ENCODE measurements around the gene PRKD2.

The PRKD2 gene

DNA sequence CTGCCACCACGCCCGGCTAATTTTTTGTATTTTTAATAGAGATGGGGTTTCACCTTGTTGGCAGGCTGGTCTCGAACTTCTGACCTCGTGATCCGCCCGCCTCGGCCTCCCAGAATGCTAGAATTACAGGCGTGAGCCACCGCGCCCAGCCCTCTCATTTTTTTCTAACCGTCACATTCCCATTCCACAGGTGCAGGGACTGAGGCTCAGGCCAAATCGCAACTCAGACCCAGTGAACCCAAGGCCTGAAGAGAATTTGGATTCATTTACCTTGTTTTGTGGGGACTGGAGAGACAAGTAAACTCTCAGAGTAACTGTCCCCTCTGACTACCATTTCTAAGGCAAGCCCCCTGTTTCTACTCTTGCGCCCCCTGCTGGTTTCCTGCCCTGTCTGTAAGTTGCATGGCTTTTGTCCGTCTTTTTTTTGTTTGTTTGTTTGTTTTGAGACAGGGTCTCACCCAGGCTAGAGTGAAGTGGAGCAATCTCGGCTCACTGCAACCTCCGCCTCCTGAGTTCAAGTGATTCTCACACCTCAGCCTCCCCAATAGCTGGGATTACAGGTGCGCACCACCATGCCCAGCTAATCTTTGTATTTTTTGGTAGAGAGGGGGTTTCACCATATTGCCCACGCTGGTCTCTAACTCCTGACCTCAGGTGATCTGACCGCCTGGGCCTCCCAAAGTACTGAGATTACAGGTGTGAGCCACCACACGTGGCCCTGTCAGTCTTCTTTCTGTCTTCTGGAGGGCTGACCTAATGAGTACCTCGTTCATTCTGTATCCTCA lies 31.6 kb upstream of the PRKD2 start:
- WGBS (ENCODE audit: insufficient coverage): 100% methylated on average over 8 of the region's 21 CpGs
- ChIA-PET CTCF (interaction anchor here (0.6 to 12.3 kb wide), 10 partner anchors 9 to 102 kb away, joined by 3 to 189 read pairs (median 4); partner anchors contain the start of gene AP2S1), POLR2A (no interaction called here)
- H3K27me3 ChIP-seq (replicated peaks in 2 of 5; ENCODE audit: control insufficient read depth in 4 of 5, insufficient read depth in 5 of 5, low read length in 4 of 5): no peaks in the 10 kb centered on the region
- H3K9me3 ChIP-seq (ENCODE audit: control extremely low read depth in 1 of 5, control insufficient read depth in 4 of 5, insufficient read depth in 2 of 5, low read depth in 1 of 5, low read length in 4 of 5): no peaks in the 10 kb centered on the region
- peak; percentile 73 to 87 (median 82) for DNase-seq
- H3K36me3 ChIP-seq (ENCODE audit: control insufficient read depth in 4 of 4, insufficient read depth in 4 of 4, low read length in 3 of 4): peaks cover 0 to 6% (median 5%) of the 10 kb centered on the region in 4 experiments
- peaks cover 0 to 22% (median 16%) of the 10 kb centered on the region in 4 experiments for H3K4me1 ChIP-seq (ENCODE audit: control extremely low read depth in 1 of 4, control insufficient read depth in 4 of 4, insufficient read depth in 4 of 4, low read length in 3 of 4)
- H3K4me3 ChIP-seq (ENCODE audit: control insufficient read depth in 1 of 7, extremely low read depth in 1 of 7, insufficient read depth in 4 of 7, low read depth in 2 of 7, low read length in 6 of 7): no peak overlapping the region
- no peak overlapping the region for H3K27ac ChIP-seq (ENCODE audit: insufficient read depth in 1 of 2, low read depth in 1 of 2, low read length in 2 of 2, poor library complexity in 1 of 2, severe bottlenecking in 2 of 2)

DNA sequence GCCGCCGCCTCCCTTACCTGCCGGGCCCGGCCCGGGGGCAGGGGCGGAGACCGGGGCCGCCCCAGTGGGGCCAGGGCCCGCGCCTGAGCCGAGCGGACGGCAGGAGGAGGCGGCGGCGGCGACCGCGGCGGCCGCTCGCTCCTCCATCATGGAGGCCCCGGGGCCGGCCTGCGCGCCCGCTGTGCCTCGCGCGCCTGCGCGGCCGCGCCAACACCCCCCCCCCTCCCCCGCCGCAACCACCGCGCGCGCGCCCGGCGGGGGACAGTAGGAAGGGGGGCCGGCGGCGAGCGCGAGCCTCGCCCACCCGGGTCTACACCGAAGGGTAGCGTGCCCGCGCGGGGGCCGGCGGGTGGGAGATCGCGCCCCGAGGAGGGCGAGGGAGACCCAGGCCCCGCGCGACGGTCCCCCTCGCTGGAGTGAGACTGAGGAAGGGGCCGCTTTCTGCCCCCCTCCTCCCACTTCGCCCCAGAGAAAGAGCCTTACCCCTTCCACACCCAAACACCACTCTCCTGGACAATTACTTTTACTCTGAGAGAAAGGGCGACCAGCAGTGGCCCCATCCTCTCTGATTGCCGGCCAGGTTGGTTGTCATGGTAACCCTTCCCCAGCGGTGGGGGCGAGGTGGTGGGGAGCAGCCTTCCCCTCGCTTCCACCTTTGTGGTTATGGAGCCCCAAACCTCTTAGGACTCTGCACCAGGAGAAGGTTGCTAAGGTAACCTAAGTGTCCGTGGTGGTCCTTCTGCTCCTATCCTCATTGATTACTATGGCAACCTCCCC lies 29.6 kb upstream of the PRKD2 start, which contains the start of gene STRN4:
TSS of gene STRN4 (minus strand) at position 170 of the 777 bp plus-strand sequence. CDS start at position 150, 20 bp downstream.
- CTCF ChIA-PET: interaction anchor here (1.0 to 12.3 kb wide), 2 partner anchors 58 to 93 kb away, joined by 5 to 189 read pairs; no protein-coding TSS in a partner anchor
- peak within 1 kb of the TSS; percentile 54 to 89 for H3K27ac ChIP-seq (ENCODE audit: insufficient read depth in 1 of 2, low read depth in 1 of 2, low read length in 2 of 2, poor library complexity in 1 of 2, severe bottlenecking in 2 of 2)
- H3K4me3 ChIP-seq (ENCODE audit: control insufficient read depth in 1 of 7, extremely low read depth in 1 of 7, insufficient read depth in 4 of 7, low read depth in 2 of 7, low read length in 6 of 7): peak within 1 kb of the TSS; percentile 58 to 93 (median 89)
- peaks cover 0 to 6% (median 2%) of the 10 kb centered on the region in 4 experiments for H3K36me3 ChIP-seq (ENCODE audit: control insufficient read depth in 4 of 4, insufficient read depth in 4 of 4, low read length in 3 of 4)
- POLR2A ChIA-PET: interaction anchor here (1.2 kb wide), 1 partner anchor 16 kb away, joined by 4 read pairs; no protein-coding TSS in a partner anchor
- 0% methylated on average over 23 of the region's 74 CpGs for WGBS (ENCODE audit: insufficient coverage)
- peak; percentile 50 to 73 (median 62) for DNase-seq
- H3K27me3 ChIP-seq (replicated peaks in 2 of 5; ENCODE audit: control insufficient read depth in 4 of 5, insufficient read depth in 5 of 5, low read length in 4 of 5): no peaks in the 10 kb centered on the region
- no peaks in the 10 kb centered on the region for H3K9me3 ChIP-seq (ENCODE audit: control extremely low read depth in 1 of 5, control insufficient read depth in 4 of 5, insufficient read depth in 2 of 5, low read depth in 1 of 5, low read length in 4 of 5)
- peaks cover 0 to 26% (median 18%) of the 10 kb centered on the region in 4 experiments for H3K4me1 ChIP-seq (ENCODE audit: control extremely low read depth in 1 of 4, control insufficient read depth in 4 of 4, insufficient read depth in 4 of 4, low read length in 3 of 4)

- POLR2A ChIA-PET: interaction anchor here (1.2 kb wide), 1 partner anchor 16 kb away, joined by 4 read pairs; no protein-coding TSS in a partner anchor
- CTCF ChIA-PET: interaction anchor here (0.8 to 1.4 kb wide), 2 partner anchors 8 to 11 kb away, joined by 3 read pairs; no protein-coding TSS in a partner anchor
- DNase-seq: no peak
These were observed 28.8 kb upstream of the PRKD2 start, which contains the start of gene FKRP for GRCh38 chr19:46745521-46746280. Gene FKRP, plus strand, starts transcription at chr19:46746057. Its CDS starts 9,394 bp downstream, at chr19:46755451.

GRCh38 chr19:46745030-46745429 lies 28.1 kb upstream of the PRKD2 start:
- 38% methylated on average over 8 of the region's 8 CpGs for WGBS (ENCODE audit: insufficient coverage)
- H3K4me1 ChIP-seq (ENCODE audit: control extremely low read depth in 1 of 4, control insufficient read depth in 4 of 4, insufficient read depth in 4 of 4, low read length in 3 of 4): peaks cover 0 to 26% (median 17%) of the 10 kb centered on the region in 4 experiments
- H3K36me3 ChIP-seq (ENCODE audit: control insufficient read depth in 4 of 4, insufficient read depth in 4 of 4, low read length in 3 of 4): peaks cover 0 to 13% (median 5%) of the 10 kb centered on the region in 4 experiments
- DNase-seq: no peak
- POLR2A ChIA-PET: interaction anchor here (1.2 kb wide), 1 partner anchor 15 kb away, joined by 4 read pairs; no protein-coding TSS in a partner anchor
- H3K4me3 ChIP-seq (ENCODE audit: control insufficient read depth in 1 of 7, extremely low read depth in 1 of 7, insufficient read depth in 4 of 7, low read depth in 2 of 7, low read length in 6 of 7): peak overlapping the region; percentile 58 to 93 (median 89)
- H3K27ac ChIP-seq (ENCODE audit: insufficient read depth in 1 of 2, low read depth in 1 of 2, low read length in 2 of 2, poor library complexity in 1 of 2, severe bottlenecking in 2 of 2): peak overlapping the region in 1 of 2 experiments; percentile 89
- no peaks in the 10 kb centered on the region for H3K27me3 ChIP-seq (replicated peaks in 2 of 5; ENCODE audit: control insufficient read depth in 4 of 5, insufficient read depth in 5 of 5, low read length in 4 of 5)
- no peaks in the 10 kb centered on the region for H3K9me3 ChIP-seq (ENCODE audit: control extremely low read depth in 1 of 5, control insufficient read depth in 4 of 5, insufficient read depth in 2 of 5, low read depth in 1 of 5, low read length in 4 of 5)
- CTCF ChIA-PET: interaction anchor here (0.8 to 1.4 kb wide), 4 partner anchors 9 to 96 kb away, joined by 3 to 10 read pairs (median 3); no protein-coding TSS in a partner anchor

More at GRCh38 chr19:46745521-46746280, 28.8 kb upstream of the PRKD2 start, which contains the start of gene FKRP:
- no peaks in the 10 kb centered on the region for H3K9me3 ChIP-seq (ENCODE audit: control extremely low read depth in 1 of 5, control insufficient read depth in 4 of 5, insufficient read depth in 2 of 5, low read depth in 1 of 5, low read length in 4 of 5)
- peaks cover 0 to 26% (median 18%) of the 10 kb centered on the region in 4 experiments for H3K4me1 ChIP-seq (ENCODE audit: control extremely low read depth in 1 of 4, control insufficient read depth in 4 of 4, insufficient read depth in 4 of 4, low read length in 3 of 4)
- no peaks in the 10 kb centered on the region for H3K27me3 ChIP-seq (replicated peaks in 2 of 5; ENCODE audit: control insufficient read depth in 4 of 5, insufficient read depth in 5 of 5, low read length in 4 of 5)
- H3K27ac ChIP-seq (ENCODE audit: insufficient read depth in 1 of 2, low read depth in 1 of 2, low read length in 2 of 2, poor library complexity in 1 of 2, severe bottlenecking in 2 of 2): peak within 1 kb of the TSS; percentile 54 to 89
- H3K36me3 ChIP-seq (ENCODE audit: control insufficient read depth in 4 of 4, insufficient read depth in 4 of 4, low read length in 3 of 4): peaks cover 0 to 11% (median 2%) of the 10 kb centered on the region in 4 experiments
- peak within 1 kb of the TSS; percentile 58 to 93 (median 89) for H3K4me3 ChIP-seq (ENCODE audit: control insufficient read depth in 1 of 7, extremely low read depth in 1 of 7, insufficient read depth in 4 of 7, low read depth in 2 of 7, low read length in 6 of 7)
- 0% methylated on average over 53 of the region's 68 CpGs for WGBS (ENCODE audit: insufficient coverage)

- 95% methylated on average over 6 of the region's 12 CpGs for WGBS (ENCODE audit: insufficient coverage)
- Histone ChIP-seq H3K27ac (ENCODE audit: insufficient read depth in 1 of 2, low read depth in 1 of 2, low read length in 2 of 2, poor library complexity in 1 of 2, severe bottlenecking in 2 of 2) (no peak overlapping the region), H3K4me1 (ENCODE audit: control extremely low read depth in 1 of 4, control insufficient read depth in 4 of 4, insufficient read depth in 4 of 4, low read length in 3 of 4) (peaks cover 0 to 26% (median 17%) of the 10 kb centered on the region in 4 experiments), H3K4me3 (ENCODE audit: control insufficient read depth in 1 of 7, extremely low read depth in 1 of 7, insufficient read depth in 4 of 7, low read depth in 2 of 7, low read length in 6 of 7) (peak overlapping the region in 3 of 7 experiments; percentile 58 to 93 (median 91)), H3K9me3 (ENCODE audit: control extremely low read depth in 1 of 5, control insufficient read depth in 4 of 5, insufficient read depth in 2 of 5, low read depth in 1 of 5, low read length in 4 of 5) (no peaks in the 10 kb centered on the region), H3K36me3 (ENCODE audit: control insufficient read depth in 4 of 4, insufficient read depth in 4 of 4, low read length in 3 of 4) (peaks cover 4 to 19% (median 8%) of the 10 kb centered on the region in 4 experiments), H3K27me3 (replicated peaks in 2 of 5; ENCODE audit: control insufficient read depth in 4 of 5, insufficient read depth in 5 of 5, low read length in 4 of 5) (no peaks in the 10 kb centered on the region)
- no peak for DNase-seq
- ChIA-PET CTCF (interaction anchor here (1.1 to 1.5 kb wide), 6 partner anchors 8 to 97 kb away, joined by 3 to 10 read pairs (median 3); no protein-coding TSS in a partner anchor), POLR2A (interaction anchor here (1.8 kb wide), 1 partner anchor 45 kb away, joined by 4 read pairs; the partner anchor contains the start of gene SLC1A5)
These were observed 27.2 kb upstream of the PRKD2 start for GRCh38 chr19:46744005-46744691.
